GM12891 (cell line): ENCODE data around the gene SHOX.

Source experiments
- POLR2A ChIP-seq: IDR thresholded peaks from 2 replicates; pipeline ENCODE4 v1.6.1; 2011; ENCODE audit warnings: low read depth, low read length, control low read depth
- TAF1 ChIP-seq: IDR thresholded peaks from 2 replicates; pipeline ENCODE4 v1.6.1; 2011; ENCODE audit warnings: low read depth, low read length, control low read depth

- TF ChIP-seq TAF1 (no peak), POLR2A (no peak)
These were observed 15.6 kb downstream of the SHOX start for GRCh38 chrX:646228-646495.
